ENCODE data around the gene AKR1D1.

GRCh38 chr7:138072726-138073125 lies 3.5 kb upstream of the AKR1D1 start:
- TF ChIP-seq CTCF (IDR thresholded peaks at IDR 0.05; ENCODE audit: poor library complexity, severe bottlenecking) = no peak
- no peak for TF ChIP-seq POLR2AphosphoS5 (IDR thresholded peaks at IDR 0.05)
- TF ChIP-seq EZH2 (IDR thresholded peaks at IDR 0.05; ENCODE audit: borderline replicate concordance, insufficient read depth, low read length, poor library complexity, severe bottlenecking) = no peak
- TF ChIP-seq, protein P1, sequence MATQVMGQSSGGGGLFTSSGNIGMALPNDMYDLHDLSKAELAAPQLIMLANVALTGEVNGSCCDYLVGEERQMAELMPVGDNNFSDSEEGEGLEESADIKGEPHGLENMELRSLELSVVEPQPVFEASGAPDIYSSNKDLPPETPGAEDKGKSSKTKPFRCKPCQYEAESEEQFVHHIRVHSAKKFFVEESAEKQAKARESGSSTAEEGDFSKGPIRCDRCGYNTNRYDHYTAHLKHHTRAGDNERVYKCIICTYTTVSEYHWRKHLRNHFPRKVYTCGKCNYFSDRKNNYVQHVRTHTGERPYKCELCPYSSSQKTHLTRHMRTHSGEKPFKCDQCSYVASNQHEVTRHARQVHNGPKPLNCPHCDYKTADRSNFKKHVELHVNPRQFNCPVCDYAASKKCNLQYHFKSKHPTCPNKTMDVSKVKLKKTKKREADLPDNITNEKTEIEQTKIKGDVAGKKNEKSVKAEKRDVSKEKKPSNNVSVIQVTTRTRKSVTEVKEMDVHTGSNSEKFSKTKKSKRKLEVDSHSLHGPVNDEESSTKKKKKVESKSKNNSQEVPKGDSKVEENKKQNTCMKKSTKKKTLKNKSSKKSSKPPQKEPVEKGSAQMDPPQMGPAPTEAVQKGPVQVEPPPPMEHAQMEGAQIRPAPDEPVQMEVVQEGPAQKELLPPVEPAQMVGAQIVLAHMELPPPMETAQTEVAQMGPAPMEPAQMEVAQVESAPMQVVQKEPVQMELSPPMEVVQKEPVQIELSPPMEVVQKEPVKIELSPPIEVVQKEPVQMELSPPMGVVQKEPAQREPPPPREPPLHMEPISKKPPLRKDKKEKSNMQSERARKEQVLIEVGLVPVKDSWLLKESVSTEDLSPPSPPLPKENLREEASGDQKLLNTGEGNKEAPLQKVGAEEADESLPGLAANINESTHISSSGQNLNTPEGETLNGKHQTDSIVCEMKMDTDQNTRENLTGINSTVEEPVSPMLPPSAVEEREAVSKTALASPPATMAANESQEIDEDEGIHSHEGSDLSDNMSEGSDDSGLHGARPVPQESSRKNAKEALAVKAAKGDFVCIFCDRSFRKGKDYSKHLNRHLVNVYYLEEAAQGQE (IDR thresholded peaks at IDR 0.05; ENCODE audit: borderline replicate concordance) = no peak
- TF ChIP-seq RAD21 (conservative IDR thresholded peaks at IDR 0.05) = no peak
- no peak for TF ChIP-seq TAF1 (IDR thresholded peaks at IDR 0.05; ENCODE audit: low read depth)
- TF ChIP-seq EP300 (conservative IDR thresholded peaks at IDR 0.05; ENCODE audit: poor library complexity, severe bottlenecking) = no peak
- TF ChIP-seq MXI1 (conservative IDR thresholded peaks at IDR 0.05; ENCODE audit: poor library complexity, severe bottlenecking) = no peak
